ENCODE data around the gene VEGFD.

VEGFD gene

GRCh38 chrX:15345976-15346375, 38.2 kb downstream of the VEGFD start:
- no peaks in the 10 kb centered on the region for H4K20me1 ChIP-seq (ENCODE audit: insufficient read depth, low read length)
- no peak overlapping the region for H3K4me3 ChIP-seq (ENCODE audit: low read length)
- no peaks in the 10 kb centered on the region for H3K9me2 ChIP-seq (replicated peaks; ENCODE audit: insufficient read depth, low read length)
- no peaks in the 10 kb centered on the region for H3K4me1 ChIP-seq (ENCODE audit: low read length)
- no peaks in the 10 kb centered on the region for H3K9me3 ChIP-seq (replicated peaks; ENCODE audit: insufficient read depth, low read length)
- no peak overlapping the region for H3K27ac ChIP-seq (ENCODE audit: low read length)
- TF ChIP-seq EZH2phosphoT487 (IDR thresholded peaks at IDR 0.05; ENCODE audit: low read length) (no peak), CTCF (IDR thresholded peaks at IDR 0.05; ENCODE audit: low read length) (no peak), EZH2 (optimal IDR thresholded peaks at IDR 0.05; ENCODE audit: low read depth, low read length) (no peak)
- DNase-seq = no peak
- H3K36me3 ChIP-seq (replicated peaks; ENCODE audit: insufficient read depth, low read length) = no peaks in the 10 kb centered on the region
- H3K4me2 ChIP-seq (ENCODE audit: low read depth, low read length) = no peak overlapping the region
- H2AFZ ChIP-seq (ENCODE audit: low read length) = no peak overlapping the region
- no peaks in the 10 kb centered on the region for H3F3A ChIP-seq (ENCODE audit: insufficient read depth, low read length)
- H3K27me3 ChIP-seq (replicated peaks; ENCODE audit: insufficient read depth, low read length) = no peaks in the 10 kb centered on the region
- no peaks in the 10 kb centered on the region for H3K79me2 ChIP-seq (ENCODE audit: low read length)
- no peak overlapping the region for H3K9ac ChIP-seq (ENCODE audit: low read length)

GRCh38 chrX:15344106-15344505, 40.1 kb downstream of the VEGFD start:
- Histone ChIP-seq H3K4me1 (ENCODE audit: low read length) (no peaks in the 10 kb centered on the region), H3K9me2 (replicated peaks; ENCODE audit: insufficient read depth, low read length) (no peaks in the 10 kb centered on the region), H4K20me1 (ENCODE audit: insufficient read depth, low read length) (no peaks in the 10 kb centered on the region), H3K4me3 (ENCODE audit: low read length) (no peak overlapping the region), H3K27ac (ENCODE audit: low read length) (no peak overlapping the region), H2AFZ (ENCODE audit: low read length) (no peak overlapping the region), H3K27me3 (replicated peaks; ENCODE audit: insufficient read depth, low read length) (no peaks in the 10 kb centered on the region), H3F3A (ENCODE audit: insufficient read depth, low read length) (no peaks in the 10 kb centered on the region), H3K4me2 (ENCODE audit: low read depth, low read length) (no peak overlapping the region), H3K9ac (ENCODE audit: low read length) (no peak overlapping the region), H3K36me3 (replicated peaks; ENCODE audit: insufficient read depth, low read length) (no peaks in the 10 kb centered on the region), H3K79me2 (ENCODE audit: low read length) (no peaks in the 10 kb centered on the region), H3K9me3 (replicated peaks; ENCODE audit: insufficient read depth, low read length) (no peaks in the 10 kb centered on the region)
- TF ChIP-seq CTCF (IDR thresholded peaks at IDR 0.05; ENCODE audit: low read length) (no peak), EZH2phosphoT487 (IDR thresholded peaks at IDR 0.05; ENCODE audit: low read length) (no peak), EZH2 (optimal IDR thresholded peaks at IDR 0.05; ENCODE audit: low read depth, low read length) (no peak)
- no peak for DNase-seq

- Histone ChIP-seq H3K4me3 (ENCODE audit: low read length) (no peak overlapping the region), H3K9me2 (replicated peaks; ENCODE audit: insufficient read depth, low read length) (no peaks in the 10 kb centered on the region), H3F3A (ENCODE audit: insufficient read depth, low read length) (no peaks in the 10 kb centered on the region), H3K27me3 (replicated peaks; ENCODE audit: insufficient read depth, low read length) (no peaks in the 10 kb centered on the region), H4K20me1 (ENCODE audit: insufficient read depth, low read length) (no peaks in the 10 kb centered on the region), H3K9ac (ENCODE audit: low read length) (no peak overlapping the region), H3K4me1 (ENCODE audit: low read length) (no peaks in the 10 kb centered on the region), H3K4me2 (ENCODE audit: low read depth, low read length) (no peak overlapping the region), H3K27ac (ENCODE audit: low read length) (no peak overlapping the region), H2AFZ (ENCODE audit: low read length) (no peak overlapping the region), H3K79me2 (ENCODE audit: low read length) (no peaks in the 10 kb centered on the region), H3K9me3 (replicated peaks; ENCODE audit: insufficient read depth, low read length) (no peaks in the 10 kb centered on the region), H3K36me3 (replicated peaks; ENCODE audit: insufficient read depth, low read length) (no peaks in the 10 kb centered on the region)
- no peak for TF ChIP-seq EZH2 (optimal IDR thresholded peaks at IDR 0.05; ENCODE audit: low read depth, low read length)
- no peak for TF ChIP-seq CTCF (IDR thresholded peaks at IDR 0.05; ENCODE audit: low read length)
- no peak for TF ChIP-seq EZH2phosphoT487 (IDR thresholded peaks at IDR 0.05; ENCODE audit: low read length)
- no peak for DNase-seq
These were observed 41.1 kb downstream of the VEGFD start for GRCh38 chrX:15343075-15343476.
